ENCODE measurements around the gene ERGIC1. TPM values are rescaled to one million over a fixed set of nuclear protein-coding genes. Genes with fewer than 3 reads are reported as not detected.

ERGIC1 gene
- total and polyA plus RNA-seq, 2 of the 13 experiments (the other 11 are each of a cell fraction or from before 2014, with no cell fraction given), result 78.5 to 184 TPM

DNA sequence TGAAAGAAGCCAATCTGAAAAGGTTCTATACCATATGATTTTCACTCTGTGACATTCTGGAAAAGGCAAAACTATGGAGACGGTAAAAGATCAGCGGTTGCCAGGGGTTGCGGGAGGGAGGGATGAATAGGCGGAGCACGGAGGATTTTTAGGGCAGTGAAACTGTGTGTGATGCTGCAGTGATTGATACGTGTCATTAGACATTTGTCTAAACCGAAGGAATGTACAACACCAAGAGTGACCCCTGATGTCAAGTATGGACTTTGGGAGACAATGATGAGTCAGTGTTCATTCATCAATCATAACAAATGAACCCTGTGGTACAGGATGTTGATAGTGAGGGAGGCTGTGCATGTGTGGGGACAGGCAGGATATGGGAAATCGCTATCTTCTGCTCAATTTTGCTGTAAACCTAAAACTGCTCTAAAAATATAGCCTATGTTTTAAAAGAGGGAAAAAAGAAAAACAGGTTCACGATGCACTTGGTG, 34.4 kb downstream of the ERGIC1 start:
- Histone ChIP-seq H3K4me2 (ENCODE audit: low read depth, low read length) (peak overlapping the region; percentile 56), H3K4me1 (ENCODE audit: insufficient read depth, low read length) (peaks cover 86% of the 10 kb centered on the region), H3K9me3 (ENCODE audit: low read length) (no peaks in the 10 kb centered on the region), H3K27ac (ENCODE audit: extremely low read length, insufficient read depth, low read length) (peak overlapping the region; percentile 66), H4K20me1 (ENCODE audit: insufficient read depth, low read length) (no peaks in the 10 kb centered on the region; the same call in 1 of the 2 replicates), H3K27me3 (ENCODE audit: control insufficient read depth in 1 of 2, insufficient read depth in 2 of 2, low read length in 2 of 2) (no peaks in the 10 kb centered on the region), H3K4me3 (replicated peaks in 1 of 3; ENCODE audit: insufficient read depth in 1 of 3, low read depth in 2 of 3, low read length in 3 of 3) (peak overlapping the region in 1 of 3 experiments; percentile 14; a peak in 1 of 6 replicates), H3K79me2 (ENCODE audit: insufficient read depth, low read length) (peaks cover 45% of the 10 kb centered on the region), H3K36me3 (replicated peaks in 1 of 2; ENCODE audit: control insufficient read depth in 1 of 2, insufficient read depth in 2 of 2, low read length in 2 of 2) (peaks cover 2 to 16% of the 10 kb centered on the region in 2 experiments; a peak in 3 of 5 replicates), H2AFZ (ENCODE audit: low read length) (no peak overlapping the region), H3K9ac (ENCODE audit: insufficient read depth, low read depth, low read length) (peak overlapping the region; percentile 58)
- ChIA-PET POLR2A (interaction anchor here (0.8 to 3.7 kb wide), 7 partner anchors 9 to 154 kb away, joined by 3 to 22 read pairs (median 4); partner anchors contain the start of gene DUSP1), CTCF (ENCODE audit: low intra/inter-chr PET ratio, low total read pairs) (interaction anchor here (1.7 to 2.0 kb wide), 2 partner anchors 26 to 152 kb away, joined by 4 to 5 read pairs; no protein-coding TSS in a partner anchor)
- DNase-seq (ENCODE audit: low spot score) (peak; percentile 89), FAIRE-seq (peak; percentile 82), ATAC-seq (peak; percentile 88)
- in situ Hi-C loops (cut with HindIII; ENCODE audit: extremely low pct_ligation_motif_present, low pct_unique_long_range_greater_than_20kb) (no loop called here), intact Hi-C loops (cut with micrococcal nuclease; ENCODE audit: unreplicated experiment) (loop anchor here (1.0 kb wide), 1 partner anchor 9 kb away; no protein-coding TSS in a partner anchor)
- BruUV-seq (replicated peaks), result no TSS peak
- 56% methylated on average over 9 of the region's 9 CpGs for WGBS (ENCODE audit: low lambda C conversion rate)
- TF ChIP-seq ZNF282 (IDR thresholded peaks at IDR 0.05; ENCODE audit: partially characterized antibody) (no peak), ZNF562 (CRISPR knock-in tag; IDR thresholded peaks at IDR 0.05; ENCODE audit: borderline replicate concordance) (no peak), MXI1 (IDR thresholded peaks at IDR 0.05; ENCODE audit: borderline replicate concordance, low read depth, low read length) (peak; percentile 56; the same call in 1 of the 3 replicates), FOXK2 (IDR thresholded peaks at IDR 0.05) (peak; percentile 73; the same call in 1 of the 2 replicates), ZNF597 (CRISPR knock-in tag; IDR thresholded peaks at IDR 0.05) (no peak), BCL3 (CRISPR knock-in tag; IDR thresholded peaks at IDR 0.05) (0 out of 2 replicates have a peak, but pooled peaks have one; percentile 38), ZNF253 (CRISPR knock-in tag; IDR thresholded peaks at IDR 0.05; ENCODE audit: borderline replicate concordance) (no peak), HOXD1 (CRISPR knock-in tag; IDR thresholded peaks at IDR 0.05) (peak; percentile 88; the same call in 1 of the 2 replicates), HIC2 (CRISPR knock-in tag; IDR thresholded peaks at IDR 0.05; ENCODE audit: low read depth) (no peak), U2AF1 (optimal IDR thresholded peaks at IDR 0.05; ENCODE audit: low read depth, low read length) (no peak), MIXL1 (CRISPR knock-in tag; IDR thresholded peaks at IDR 0.05) (peak; percentile 84), KDM1A (CRISPR knock-in tag; IDR thresholded peaks at IDR 0.05) (0 out of 2 replicates have a peak, but pooled peaks have one; percentile 15)
- TF ChIP-seq, protein P1, sequence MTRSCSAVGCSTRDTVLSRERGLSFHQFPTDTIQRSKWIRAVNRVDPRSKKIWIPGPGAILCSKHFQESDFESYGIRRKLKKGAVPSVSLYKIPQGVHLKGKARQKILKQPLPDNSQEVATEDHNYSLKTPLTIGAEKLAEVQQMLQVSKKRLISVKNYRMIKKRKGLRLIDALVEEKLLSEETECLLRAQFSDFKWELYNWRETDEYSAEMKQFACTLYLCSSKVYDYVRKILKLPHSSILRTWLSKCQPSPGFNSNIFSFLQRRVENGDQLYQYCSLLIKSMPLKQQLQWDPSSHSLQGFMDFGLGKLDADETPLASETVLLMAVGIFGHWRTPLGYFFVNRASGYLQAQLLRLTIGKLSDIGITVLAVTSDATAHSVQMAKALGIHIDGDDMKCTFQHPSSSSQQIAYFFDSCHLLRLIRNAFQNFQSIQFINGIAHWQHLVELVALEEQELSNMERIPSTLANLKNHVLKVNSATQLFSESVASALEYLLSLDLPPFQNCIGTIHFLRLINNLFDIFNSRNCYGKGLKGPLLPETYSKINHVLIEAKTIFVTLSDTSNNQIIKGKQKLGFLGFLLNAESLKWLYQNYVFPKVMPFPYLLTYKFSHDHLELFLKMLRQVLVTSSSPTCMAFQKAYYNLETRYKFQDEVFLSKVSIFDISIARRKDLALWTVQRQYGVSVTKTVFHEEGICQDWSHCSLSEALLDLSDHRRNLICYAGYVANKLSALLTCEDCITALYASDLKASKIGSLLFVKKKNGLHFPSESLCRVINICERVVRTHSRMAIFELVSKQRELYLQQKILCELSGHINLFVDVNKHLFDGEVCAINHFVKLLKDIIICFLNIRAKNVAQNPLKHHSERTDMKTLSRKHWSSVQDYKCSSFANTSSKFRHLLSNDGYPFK (CRISPR knock-in tag; IDR thresholded peaks at IDR 0.05; ENCODE audit: borderline replicate concordance), result no peak
- TF ChIP-seq, protein P2, sequence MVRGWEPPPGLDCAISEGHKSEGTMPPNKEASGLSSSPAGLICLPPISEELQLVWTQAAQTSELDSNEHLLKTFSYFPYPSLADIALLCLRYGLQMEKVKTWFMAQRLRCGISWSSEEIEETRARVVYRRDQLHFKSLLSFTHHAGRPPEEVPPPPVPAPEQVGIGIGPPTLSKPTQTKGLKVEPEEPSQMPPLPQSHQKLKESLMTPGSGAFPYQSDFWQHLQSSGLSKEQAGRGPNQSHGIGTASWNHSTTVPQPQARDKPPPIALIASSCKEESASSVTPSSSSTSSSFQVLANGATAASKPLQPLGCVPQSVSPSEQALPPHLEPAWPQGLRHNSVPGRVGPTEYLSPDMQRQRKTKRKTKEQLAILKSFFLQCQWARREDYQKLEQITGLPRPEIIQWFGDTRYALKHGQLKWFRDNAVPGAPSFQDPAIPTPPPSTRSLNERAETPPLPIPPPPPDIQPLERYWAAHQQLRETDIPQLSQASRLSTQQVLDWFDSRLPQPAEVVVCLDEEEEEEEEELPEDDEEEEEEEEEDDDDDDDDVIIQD (CRISPR knock-in tag; IDR thresholded peaks at IDR 0.05; ENCODE audit: low read depth), result peak; percentile 60
- TF ChIP-seq, protein P3, sequence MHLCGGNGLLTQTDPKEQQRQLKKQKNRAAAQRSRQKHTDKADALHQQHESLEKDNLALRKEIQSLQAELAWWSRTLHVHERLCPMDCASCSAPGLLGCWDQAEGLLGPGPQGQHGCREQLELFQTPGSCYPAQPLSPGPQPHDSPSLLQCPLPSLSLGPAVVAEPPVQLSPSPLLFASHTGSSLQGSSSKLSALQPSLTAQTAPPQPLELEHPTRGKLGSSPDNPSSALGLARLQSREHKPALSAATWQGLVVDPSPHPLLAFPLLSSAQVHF (CRISPR knock-in tag; IDR thresholded peaks at IDR 0.05), result no peak
